NT2/D1 (cell line): ENCODE measurements around the gene LCE2B.

ENCODE experiments used
- SUZ12 ChIP-seq: IDR thresholded peaks from 2 replicates; pipeline ENCODE4 v1.6.1; 2011; ENCODE audit not compliant: insufficient read length, insufficient read depth; ENCODE audit errors: extremely low read depth
- YY1 ChIP-seq: IDR thresholded peaks from 2 replicates; pipeline ENCODE4 v1.6.1; 2011; ENCODE audit not compliant: insufficient read length, insufficient read depth
- ZNF274 ChIP-seq: IDR thresholded peaks from 2 replicates; pipeline ENCODE4 v1.6.1; 2011; ENCODE audit warnings: mild to moderate bottlenecking, low read depth, low read length

- TF ChIP-seq SUZ12 (no peak), YY1 (no peak), ZNF274 (no peak)
Observed at GRCh38 chr1:152657677-152658076, 28.2 kb upstream of the LCE2B start.
